ENCODE results near the gene SLC1A4.

Gene SLC1A4

DNA sequence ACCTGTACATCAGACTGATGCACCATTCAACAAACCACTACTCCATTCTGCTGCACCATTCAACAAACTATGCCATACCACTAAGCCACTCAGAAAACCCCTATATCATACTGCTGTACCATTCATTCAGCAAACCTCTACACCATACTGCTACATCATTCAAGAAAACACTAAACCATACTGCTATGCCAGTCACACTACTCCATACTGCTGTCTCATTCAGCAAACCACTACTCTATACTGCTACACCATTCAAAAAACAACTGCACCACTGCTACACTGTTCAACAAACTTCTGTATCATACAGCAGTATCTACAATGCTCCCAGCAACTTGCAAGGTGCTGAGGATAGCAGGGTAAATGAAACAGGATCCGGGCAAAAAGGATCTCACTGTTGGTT, 12.9 kb upstream of the SLC1A4 start:
- H3K27ac ChIP-seq: no peak overlapping the region
- TF ChIP-seq, protein P1, sequence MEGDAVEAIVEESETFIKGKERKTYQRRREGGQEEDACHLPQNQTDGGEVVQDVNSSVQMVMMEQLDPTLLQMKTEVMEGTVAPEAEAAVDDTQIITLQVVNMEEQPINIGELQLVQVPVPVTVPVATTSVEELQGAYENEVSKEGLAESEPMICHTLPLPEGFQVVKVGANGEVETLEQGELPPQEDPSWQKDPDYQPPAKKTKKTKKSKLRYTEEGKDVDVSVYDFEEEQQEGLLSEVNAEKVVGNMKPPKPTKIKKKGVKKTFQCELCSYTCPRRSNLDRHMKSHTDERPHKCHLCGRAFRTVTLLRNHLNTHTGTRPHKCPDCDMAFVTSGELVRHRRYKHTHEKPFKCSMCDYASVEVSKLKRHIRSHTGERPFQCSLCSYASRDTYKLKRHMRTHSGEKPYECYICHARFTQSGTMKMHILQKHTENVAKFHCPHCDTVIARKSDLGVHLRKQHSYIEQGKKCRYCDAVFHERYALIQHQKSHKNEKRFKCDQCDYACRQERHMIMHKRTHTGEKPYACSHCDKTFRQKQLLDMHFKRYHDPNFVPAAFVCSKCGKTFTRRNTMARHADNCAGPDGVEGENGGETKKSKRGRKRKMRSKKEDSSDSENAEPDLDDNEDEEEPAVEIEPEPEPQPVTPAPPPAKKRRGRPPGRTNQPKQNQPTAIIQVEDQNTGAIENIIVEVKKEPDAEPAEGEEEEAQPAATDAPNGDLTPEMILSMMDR (IDR thresholded peaks at IDR 0.05): no peak
- TF ChIP-seq ZFX (IDR thresholded peaks at IDR 0.05; ENCODE audit: borderline replicate concordance): no peak

DNA sequence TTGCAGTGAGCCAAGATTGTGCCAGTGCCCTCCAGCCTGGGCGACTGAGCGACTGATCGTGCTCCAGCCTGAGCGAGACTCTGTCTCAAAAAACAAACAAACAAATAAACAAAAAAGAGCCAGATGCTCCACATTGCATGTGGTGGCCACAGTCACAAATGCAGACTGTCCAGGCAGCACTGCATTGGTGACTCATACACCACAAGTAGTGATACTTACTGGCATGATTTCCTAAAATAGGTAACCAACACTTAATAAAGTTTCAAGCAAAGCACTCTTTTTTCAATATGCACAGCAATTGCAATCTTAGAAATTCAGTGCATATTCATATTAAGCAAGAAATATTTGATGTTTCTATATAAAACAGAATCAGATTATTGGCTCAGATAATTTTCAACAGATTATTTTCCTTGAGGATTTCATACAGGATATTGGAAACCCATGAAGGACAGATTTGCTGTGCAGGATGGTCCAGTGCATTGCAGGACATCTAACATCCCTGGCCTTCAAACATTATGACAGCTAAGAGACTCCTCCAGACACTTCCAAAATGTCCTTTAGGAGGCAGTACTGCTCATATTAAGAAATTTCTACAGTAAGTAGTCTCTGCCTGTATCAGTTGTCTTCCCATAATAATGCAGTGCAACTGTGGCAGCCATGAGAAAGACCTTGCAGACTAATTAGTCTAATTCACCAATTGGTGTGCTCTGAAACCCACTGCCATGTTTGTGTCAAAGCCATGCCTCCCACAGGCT, 10.5 kb upstream of the SLC1A4 start:
- no peak for TF ChIP-seq ZFX (IDR thresholded peaks at IDR 0.05; ENCODE audit: borderline replicate concordance)
- TF ChIP-seq, protein P1 (IDR thresholded peaks at IDR 0.05): peak; percentile 42
- no peak overlapping the region for H3K27ac ChIP-seq

DNA sequence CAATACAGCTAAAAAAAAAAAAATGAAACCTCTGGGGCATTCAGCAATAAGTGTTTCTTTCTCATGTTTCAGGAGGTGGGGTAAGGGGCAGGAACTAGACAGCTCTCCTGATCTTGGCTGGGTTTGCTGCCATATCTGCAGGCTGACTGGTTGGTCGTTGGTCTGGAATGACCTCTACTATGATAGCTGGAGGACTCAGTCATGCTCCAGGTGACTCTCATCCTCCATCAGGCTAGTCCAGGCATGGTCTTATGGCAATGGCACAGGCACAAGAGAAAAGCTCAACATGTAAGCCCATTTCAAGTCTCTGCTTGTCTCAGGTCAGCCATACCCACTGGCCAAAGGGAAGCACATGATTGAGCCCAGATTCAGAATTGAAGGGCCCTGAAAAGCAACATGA, 9.5 kb upstream of the SLC1A4 start:
- no peak for TF ChIP-seq ZFX (IDR thresholded peaks at IDR 0.05; ENCODE audit: borderline replicate concordance)
- TF ChIP-seq, protein P1 (IDR thresholded peaks at IDR 0.05): no peak
- no peak overlapping the region for H3K27ac ChIP-seq

DNA sequence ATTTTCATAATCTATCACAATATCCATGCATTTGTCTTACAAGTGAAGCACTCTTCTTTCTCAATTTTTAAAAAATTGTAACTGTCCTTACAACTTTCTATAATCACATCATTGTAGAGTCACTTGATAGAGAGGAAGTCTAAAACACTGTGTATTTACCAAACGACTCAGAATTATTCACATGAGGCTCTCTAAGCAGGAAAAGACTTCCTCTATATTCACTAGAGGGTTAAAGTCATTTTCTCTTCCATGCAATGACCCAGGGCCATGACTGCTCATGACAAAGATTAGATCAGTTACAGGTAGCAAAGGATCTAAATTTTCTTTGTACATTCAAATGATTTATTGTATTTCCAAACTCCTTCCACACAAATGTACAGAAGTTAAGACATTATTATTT, 9.0 kb upstream of the SLC1A4 start:
- TF ChIP-seq ZFX (IDR thresholded peaks at IDR 0.05; ENCODE audit: borderline replicate concordance): no peak
- TF ChIP-seq, protein P1 (IDR thresholded peaks at IDR 0.05): no peak

DNA sequence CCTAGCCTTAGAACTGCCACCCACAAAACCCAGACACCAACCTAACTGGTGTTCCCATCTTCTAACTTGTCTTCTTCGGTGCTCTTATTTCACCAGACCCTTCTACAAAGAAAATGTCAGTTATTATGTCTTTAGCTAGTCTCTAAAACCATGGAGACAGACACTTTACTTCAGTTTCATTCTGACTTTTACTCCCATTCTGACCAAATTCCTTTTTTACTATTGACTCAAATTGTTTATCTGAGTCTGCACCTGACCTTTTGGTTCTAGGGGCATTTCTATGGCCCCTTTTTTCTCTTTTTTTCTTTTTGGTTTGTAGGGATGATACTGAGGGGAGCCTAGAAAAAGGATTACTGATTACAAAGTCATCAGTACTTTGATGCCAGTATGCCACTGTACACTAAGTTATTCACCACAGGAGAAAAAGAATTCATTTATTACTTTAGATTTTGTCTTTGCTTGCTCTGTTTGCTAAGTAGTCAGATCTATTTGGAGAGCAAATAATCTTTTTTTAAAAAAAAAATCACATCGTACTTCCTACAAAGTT, 6.8 kb upstream of the SLC1A4 start:
- H3K27ac ChIP-seq: no peak overlapping the region
- TF ChIP-seq, protein P1 (IDR thresholded peaks at IDR 0.05): no peak
- no peak for TF ChIP-seq ZFX (IDR thresholded peaks at IDR 0.05; ENCODE audit: borderline replicate concordance)

More for the DNA sequence above, 9.0 kb upstream of the SLC1A4 start:
- no peak overlapping the region for H3K27ac ChIP-seq

DNA sequence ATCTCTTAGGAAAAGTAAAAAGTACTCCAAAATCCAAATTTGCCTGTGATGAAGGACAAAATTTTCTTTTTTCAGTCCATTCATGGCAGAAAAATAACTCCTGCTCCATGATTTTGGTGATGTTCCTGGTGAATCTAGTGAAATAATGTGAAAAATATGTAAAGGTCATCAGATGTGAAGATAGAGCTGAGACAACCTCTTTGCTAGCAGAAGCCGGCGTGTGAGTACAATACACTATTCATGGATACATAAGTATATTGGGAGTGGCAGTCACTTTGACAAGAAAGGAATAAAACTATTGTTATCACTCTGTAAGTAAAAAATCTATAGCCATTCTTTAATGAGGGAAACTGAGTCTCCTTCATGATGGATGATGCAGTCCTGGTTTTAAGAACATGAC, 6.3 kb upstream of the SLC1A4 start:
- TF ChIP-seq ZFX (IDR thresholded peaks at IDR 0.05; ENCODE audit: borderline replicate concordance): no peak
- TF ChIP-seq, protein P1 (IDR thresholded peaks at IDR 0.05): no peak
- no peak overlapping the region for H3K27ac ChIP-seq

DNA sequence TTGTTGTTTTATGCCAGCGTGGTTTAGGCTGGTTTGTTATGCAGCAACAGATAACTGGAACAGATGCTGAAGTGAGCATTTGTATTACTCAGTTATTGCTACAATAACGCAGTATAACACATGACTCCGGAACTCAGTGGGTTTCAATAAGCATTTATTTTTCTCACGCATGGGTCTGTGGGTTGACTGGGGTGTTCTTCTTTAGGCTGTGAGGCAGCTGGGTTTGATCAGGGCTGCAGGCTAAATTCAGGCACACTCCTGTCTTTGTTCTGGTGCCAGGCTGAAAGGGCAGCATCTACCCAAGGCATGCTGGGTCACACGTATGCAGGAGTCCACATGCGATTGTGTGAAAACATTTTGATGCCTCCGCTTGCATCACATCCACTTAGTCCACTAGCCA, 3.8 kb upstream of the SLC1A4 start:
- no peak overlapping the region for H3K27ac ChIP-seq
- TF ChIP-seq, protein P1 (IDR thresholded peaks at IDR 0.05): no peak
- no peak for TF ChIP-seq ZFX (IDR thresholded peaks at IDR 0.05; ENCODE audit: borderline replicate concordance)
